K562 (cell line): ENCODE measurements around the gene LPCAT2. TPM values are rescaled to one million over a fixed set of nuclear protein-coding genes. Genes with fewer than 3 reads are reported as not detected.

Experiments
- CBX2 ChIP-seq: fragments of 200-600 bp; sonication (generic); IDR thresholded peaks from one replicate; pipeline ENCODE4 v1.6.1; 2012; ENCODE audit warnings: mild to moderate bottlenecking, low read length, inconsistent platforms; ENCODE audit not compliant: insufficient read depth, poor library complexity, severe bottlenecking
- ELK3 ChIP-seq: fragments of 450-650 bp; formaldehyde crosslinking; IDR thresholded peaks from 2 replicates; pipeline ENCODE4 v1.4.0; 2020; ENCODE audit warnings: mild to moderate bottlenecking
- EZH2 ChIP-seq: IDR thresholded peaks from 2 replicates; pipeline ENCODE4 v1.6.1; 2012; ENCODE audit warnings: low read depth, mild to moderate bottlenecking, inconsistent platforms, low read length, borderline replicate concordance
- FOXP1 ChIP-seq: sonication (generic); formaldehyde crosslinking; IDR thresholded peaks from 2 replicates; pipeline ENCODE4 v1.8.0; 2022; ENCODE audit warnings: mild to moderate bottlenecking, missing genetic modification reagents
- GATAD2B ChIP-seq: fragments of 450-650 bp; IDR thresholded peaks from 2 replicates; pipeline ENCODE4 v1.6.1; 2017; ENCODE audit warnings: mild to moderate bottlenecking, borderline replicate concordance
- GTF2F1 ChIP-seq: IDR thresholded peaks from 2 replicates; pipeline ENCODE4 v1.6.1; 2011; ENCODE audit warnings: low read depth, low read length, improper control_type of control experiment
- HSF4 ChIP-seq: fragments of 250-450 bp; sonication (Bioruptor Pico); IDR thresholded peaks from 2 replicates; pipeline ENCODE4 v2.1.2; 2022; ENCODE audit warnings: mild to moderate bottlenecking, moderate library complexity, borderline replicate concordance
- ILK ChIP-seq: fragments of 450-650 bp; IDR thresholded peaks from 2 replicates; pipeline ENCODE4 v1.6.1; 2016; ENCODE audit warnings: missing genetic modification characterization, low read depth, mild to moderate bottlenecking, missing compliant biosample characterization, moderate library complexity, borderline replicate concordance
- JUND ChIP-seq, 2 experiments: IDR thresholded peaks; 2 replicates in 1 of 2; 3 replicates in 1 of 2; pipeline ENCODE4 v1.6.1; 2011; ENCODE audit warnings: borderline replicate concordance in 2 of 2, low read depth in 2 of 2, low read length in 2 of 2, improper control_type of control experiment in 1 of 2, missing biosample characterization in 1 of 2, missing genetic modification characterization in 1 of 2, missing genetic modification reagents in 1 of 2
- KLF13 ChIP-seq: fragments of 450-650 bp; IDR thresholded peaks from 2 replicates; pipeline ENCODE4 v1.6.1; 2016; ENCODE audit warnings: missing genetic modification characterization, low read depth, mild to moderate bottlenecking, missing compliant biosample characterization, moderate library complexity, borderline replicate concordance
- NFE2 ChIP-seq: IDR thresholded peaks from 2 replicates; pipeline ENCODE4 v1.6.1; 2014; ENCODE audit warnings: antibody characterized with exemption, low read depth
- NR3C1 ChIP-seq: sonication (generic); formaldehyde crosslinking; IDR thresholded peaks from 2 replicates; pipeline ENCODE4 v1.8.1; 2022; ENCODE audit warnings: missing genetic modification reagents
- PBX2 ChIP-seq, 2 experiments: IDR thresholded peaks in 1 of 2; conservative IDR thresholded peaks in 1 of 2; 2 replicates each; pipeline ENCODE4 v1.6.1; 2016; ENCODE audit warnings: low read depth in 2 of 2, mild to moderate bottlenecking in 1 of 2, missing compliant biosample characterization in 1 of 2, missing genetic modification characterization in 1 of 2, moderate library complexity in 1 of 2
- STAT5B ChIP-seq: fragments of 250-450 bp; sonication (Bioruptor Pico); IDR thresholded peaks from 2 replicates; pipeline ENCODE4 v1.8.0; 2021; ENCODE audit warnings: mild to moderate bottlenecking, inconsistent platforms
- TAL1 ChIP-seq: fragments of 450-650 bp; IDR thresholded peaks from 2 replicates; pipeline ENCODE4 v1.6.1; 2016; ENCODE audit warnings: mild to moderate bottlenecking
- YY1 ChIP-seq, 3 experiments: IDR thresholded peaks; 2 replicates each; pipeline ENCODE4 v1.6.1; 2011; ENCODE audit warnings: low read length in 2 of 3, mild to moderate bottlenecking in 2 of 3, moderate library complexity in 2 of 3, borderline replicate concordance in 1 of 3, control low read depth in 1 of 3, low read depth in 1 of 3; ENCODE audit not compliant: insufficient read depth in 3 of 3, insufficient replicate concordance in 2 of 3, control insufficient read depth in 1 of 3, insufficient read length in 1 of 3; ENCODE audit errors: extremely low read depth in 1 of 3
- ZBTB7A ChIP-seq: IDR thresholded peaks from 2 replicates; pipeline ENCODE4 v1.6.1; 2011; ENCODE audit warnings: low read depth, mild to moderate bottlenecking, low read length, moderate library complexity, borderline replicate concordance; ENCODE audit not compliant: control insufficient read depth
- ZNF695 ChIP-seq: fragments of 450-650 bp; formaldehyde crosslinking; IDR thresholded peaks from 2 replicates; pipeline ENCODE4 v1.4.0; 2020; ENCODE audit warnings: mild to moderate bottlenecking, moderate library complexity
- ZNF696 ChIP-seq: fragments of 250-450 bp; sonication (Bioruptor Pico); conservative IDR thresholded peaks from 2 replicates; pipeline ENCODE4 v1.4.0; 2020; ENCODE audit warnings: mild to moderate bottlenecking, moderate library complexity
- ZNF778 ChIP-seq: fragments of 450-650 bp; formaldehyde crosslinking; IDR thresholded peaks from 2 replicates; pipeline ENCODE4 v1.4.0; 2020; ENCODE audit warnings: mild to moderate bottlenecking, moderate library complexity
- polyA plus RNA-seq, 8 experiments: library from polyadenylated mRNA; depleted of rRNA in 4 of 8; stranded (reverse) in 5 of 8; unstranded in 3 of 8; fragments of >200 nt; fragmentation: Nextera tagmentation in 2 of 8; fragmentation: Illumina TruSeq in 1 of 8; extraction: Ambion mirVana in 2 of 8; extraction: Trizol in 1 of 8; gene quantifications; 2 replicates each; pipeline versions ENCODE4 v1.2.1 to v1.2.3, GENCODE V29; 2011 to 2014; ENCODE audit warnings: inconsistent platforms in 1 of 8, missing spikeins in 1 of 8
- total RNA-seq, 7 experiments: library from RNA; depleted of rRNA in 6 of 7; stranded (reverse); fragments of >200 nt in 6 of 7; fragmentation: Illumina TruSeq in 2 of 7; extraction: Trizol in 2 of 7; gene quantifications; 2 replicates each; pipeline versions ENCODE4 v1.2.1 to v1.2.3, GENCODE V29; 2011 to 2021; ENCODE audit warnings: low replicate concordance in 1 of 7
- TF ChIP-seq, protein P1 (sequence below): fragments of 250-450 bp; sonication (Bioruptor Pico); IDR thresholded peaks from 2 replicates; pipeline ENCODE4 v1.5.0; 2021
- TF ChIP-seq, protein P2 (sequence below), 3 experiments: fragments of 200-800 bp in 1 of 3; sonication (Bioruptor generic) in 1 of 3; sonication (generic) in 1 of 3; formaldehyde crosslinking in 1 of 3; IDR thresholded peaks; 2 replicates each; pipeline versions ENCODE4 v1.6.1 to v1.8.0; 2016 to 2022; ENCODE audit warnings: mild to moderate bottlenecking in 2 of 3, missing compliant biosample characterization in 2 of 3, missing genetic modification characterization in 2 of 3, missing genetic modification reagents in 1 of 3

LPCAT2 gene
- total and polyA plus RNA-seq, 9 of the 15 experiments (the other 6 are each of a cell fraction or from before 2014, with no cell fraction given): 2.9 to 15.0 (median 7.3) TPM

DNA sequence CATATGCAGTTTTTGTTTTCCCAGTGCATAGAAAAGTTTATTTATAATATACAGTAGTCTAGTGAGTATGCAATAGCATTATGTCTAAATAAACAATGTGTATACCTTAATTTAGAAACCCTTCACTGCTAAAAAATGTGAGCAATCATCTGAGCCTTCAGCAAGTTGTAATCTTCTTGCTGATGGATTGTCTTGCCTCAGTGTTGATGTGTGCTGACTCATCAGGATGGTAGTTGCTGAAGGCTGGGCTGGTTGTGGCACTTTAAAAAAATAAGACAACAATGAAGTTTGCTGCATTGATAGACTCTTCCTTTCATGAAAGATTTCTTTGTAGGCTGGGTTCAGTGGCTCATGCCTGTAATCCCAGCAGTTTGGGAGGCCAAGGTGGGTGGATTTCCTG lies 43.7 kb downstream of the LPCAT2 start (continued):
- TF ChIP-seq JUND (IDR thresholded peaks at IDR 0.05; ENCODE audit: borderline replicate concordance, low read depth, low read length) (peak; percentile 52; the same call in 1 of the 2 replicates), JUND (tag; IDR thresholded peaks at IDR 0.05; ENCODE audit: borderline replicate concordance, low read depth, low read length) (no peak; the same call in 2 of the 3 replicates), NR3C1 (CRISPR knock-in tag) (no peak), GATAD2B (no peak), CBX2 (no peak), ZBTB7A (no peak), GTF2F1 (no peak), HSF4 (CRISPR knock-in tag) (no peak), PBX2 (CRISPR knock-in tag; IDR thresholded peaks at IDR 0.05; ENCODE audit: low read depth) (no peak), PBX2 (tag; conservative IDR thresholded peaks at IDR 0.05; ENCODE audit: low read depth) (peak; percentile 93), ZNF696 (CRISPR knock-in tag) (no peak), EZH2 (no peak), TAL1 (no peak), ZNF778 (CRISPR knock-in tag) (no peak), STAT5B (CRISPR knock-in tag) (no peak), ELK3 (CRISPR knock-in tag) (no peak), NFE2 (peak; percentile 54), ILK (no peak), KLF13 (no peak), FOXP1 (CRISPR knock-in tag) (no peak), YY1 (IDR thresholded peaks at IDR 0.05; ENCODE audit: borderline replicate concordance in 1 of 3, control insufficient read depth in 1 of 3, extremely low read depth in 1 of 3, insufficient read depth in 3 of 3, insufficient read length in 1 of 3, insufficient replicate concordance in 2 of 3, low read depth in 1 of 3, low read length in 2 of 3) (no peak), ZNF695 (no peak)
- TF ChIP-seq, protein P1, sequence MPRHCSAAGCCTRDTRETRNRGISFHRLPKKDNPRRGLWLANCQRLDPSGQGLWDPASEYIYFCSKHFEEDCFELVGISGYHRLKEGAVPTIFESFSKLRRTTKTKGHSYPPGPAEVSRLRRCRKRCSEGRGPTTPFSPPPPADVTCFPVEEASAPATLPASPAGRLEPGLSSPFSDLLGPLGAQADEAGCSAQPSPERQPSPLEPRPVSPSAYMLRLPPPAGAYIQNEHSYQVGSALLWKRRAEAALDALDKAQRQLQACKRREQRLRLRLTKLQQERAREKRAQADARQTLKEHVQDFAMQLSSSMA (CRISPR knock-in tag): no peak
- TF ChIP-seq, protein P2, sequence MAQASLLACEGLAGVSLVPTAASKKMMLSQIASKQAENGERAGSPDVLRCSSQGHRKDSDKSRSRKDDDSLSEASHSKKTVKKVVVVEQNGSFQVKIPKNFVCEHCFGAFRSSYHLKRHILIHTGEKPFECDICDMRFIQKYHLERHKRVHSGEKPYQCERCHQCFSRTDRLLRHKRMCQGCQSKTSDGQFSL (CRISPR knock-in tag; IDR thresholded peaks at IDR 0.05): no peak
- TF ChIP-seq, protein P2 (tag; IDR thresholded peaks at IDR 0.05): no peak
